K562 (cell line): ENCODE measurements around the gene EEF1AKMT4. TPM values are rescaled to one million over a fixed set of nuclear protein-coding genes. Genes with fewer than 3 reads are reported as not detected.

Source experiments
- BMI1 ChIP-seq: fragments of 150-350 bp; IDR thresholded peaks from 2 replicates; pipeline ENCODE4 v1.6.1; 2014; ENCODE audit warnings: low read length
- CTBP1 ChIP-seq: fragments of 450-650 bp; IDR thresholded peaks from 2 replicates; pipeline ENCODE4 v1.6.1; 2016; ENCODE audit warnings: borderline replicate concordance
- DEAF1 ChIP-seq: fragments of 450-650 bp; formaldehyde crosslinking; IDR thresholded peaks from 2 replicates; pipeline ENCODE4 v1.4.0; 2020; ENCODE audit warnings: mild to moderate bottlenecking, moderate library complexity
- EWSR1 ChIP-seq: fragments of 450-650 bp; IDR thresholded peaks from 2 replicates; pipeline ENCODE4 v1.6.1; 2018; ENCODE audit warnings: borderline replicate concordance, mild to moderate bottlenecking, low read depth, moderate library complexity; ENCODE audit not compliant: partially characterized antibody
- STAG1 ChIP-seq: sonication (generic); formaldehyde crosslinking; IDR thresholded peaks from 2 replicates; pipeline ENCODE4 v1.5.0; 2020; ENCODE audit warnings: missing genetic modification reagents, borderline replicate concordance
- ZNF384 ChIP-seq: IDR thresholded peaks from 2 replicates; pipeline ENCODE4 v1.6.1; 2012; ENCODE audit warnings: low read depth, low read length, improper control_type of control experiment
- polyA plus RNA-seq, 8 experiments: library from polyadenylated mRNA; depleted of rRNA in 4 of 8; stranded (reverse) in 5 of 8; unstranded in 3 of 8; fragments of >200 nt; fragmentation: Nextera tagmentation in 2 of 8; fragmentation: Illumina TruSeq in 1 of 8; extraction: Ambion mirVana in 2 of 8; extraction: Trizol in 1 of 8; gene quantifications; 2 replicates each; pipeline versions ENCODE4 v1.2.1 to v1.2.3, GENCODE V29; 2011 to 2014; ENCODE audit warnings: inconsistent platforms in 1 of 8, missing spikeins in 1 of 8
- total RNA-seq, 7 experiments: library from RNA; depleted of rRNA in 6 of 7; stranded (reverse); fragments of >200 nt in 6 of 7; fragmentation: Illumina TruSeq in 2 of 7; extraction: Trizol in 2 of 7; gene quantifications; 2 replicates each; pipeline versions ENCODE4 v1.2.1 to v1.2.3, GENCODE V29; 2011 to 2021; ENCODE audit warnings: low replicate concordance in 1 of 7
- TF ChIP-seq, protein P1 (sequence below), 2 experiments: fragments of 450-650 bp; formaldehyde crosslinking in 1 of 2; IDR thresholded peaks; 2 replicates each; pipeline versions ENCODE4 v1.4.0 to v1.6.1; 2014 to 2020; ENCODE audit warnings: mild to moderate bottlenecking in 2 of 2, borderline replicate concordance in 1 of 2, low read depth in 1 of 2

EEF1AKMT4 gene
- total and polyA plus RNA-seq, 9 of the 15 experiments (the other 6 are each of a cell fraction or from before 2014, with no cell fraction given): 10.3 to 49.4 (median 18.9) TPM

- TF ChIP-seq, protein P1, sequence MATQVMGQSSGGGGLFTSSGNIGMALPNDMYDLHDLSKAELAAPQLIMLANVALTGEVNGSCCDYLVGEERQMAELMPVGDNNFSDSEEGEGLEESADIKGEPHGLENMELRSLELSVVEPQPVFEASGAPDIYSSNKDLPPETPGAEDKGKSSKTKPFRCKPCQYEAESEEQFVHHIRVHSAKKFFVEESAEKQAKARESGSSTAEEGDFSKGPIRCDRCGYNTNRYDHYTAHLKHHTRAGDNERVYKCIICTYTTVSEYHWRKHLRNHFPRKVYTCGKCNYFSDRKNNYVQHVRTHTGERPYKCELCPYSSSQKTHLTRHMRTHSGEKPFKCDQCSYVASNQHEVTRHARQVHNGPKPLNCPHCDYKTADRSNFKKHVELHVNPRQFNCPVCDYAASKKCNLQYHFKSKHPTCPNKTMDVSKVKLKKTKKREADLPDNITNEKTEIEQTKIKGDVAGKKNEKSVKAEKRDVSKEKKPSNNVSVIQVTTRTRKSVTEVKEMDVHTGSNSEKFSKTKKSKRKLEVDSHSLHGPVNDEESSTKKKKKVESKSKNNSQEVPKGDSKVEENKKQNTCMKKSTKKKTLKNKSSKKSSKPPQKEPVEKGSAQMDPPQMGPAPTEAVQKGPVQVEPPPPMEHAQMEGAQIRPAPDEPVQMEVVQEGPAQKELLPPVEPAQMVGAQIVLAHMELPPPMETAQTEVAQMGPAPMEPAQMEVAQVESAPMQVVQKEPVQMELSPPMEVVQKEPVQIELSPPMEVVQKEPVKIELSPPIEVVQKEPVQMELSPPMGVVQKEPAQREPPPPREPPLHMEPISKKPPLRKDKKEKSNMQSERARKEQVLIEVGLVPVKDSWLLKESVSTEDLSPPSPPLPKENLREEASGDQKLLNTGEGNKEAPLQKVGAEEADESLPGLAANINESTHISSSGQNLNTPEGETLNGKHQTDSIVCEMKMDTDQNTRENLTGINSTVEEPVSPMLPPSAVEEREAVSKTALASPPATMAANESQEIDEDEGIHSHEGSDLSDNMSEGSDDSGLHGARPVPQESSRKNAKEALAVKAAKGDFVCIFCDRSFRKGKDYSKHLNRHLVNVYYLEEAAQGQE (IDR thresholded peaks at IDR 0.05; ENCODE audit: borderline replicate concordance): peak; percentile 57; the same call in 1 of the 2 replicates
- TF ChIP-seq, protein P1 (CRISPR knock-in tag; IDR thresholded peaks at IDR 0.05; ENCODE audit: low read depth): no peak
- TF ChIP-seq STAG1 (CRISPR knock-in tag) (peak; percentile 80; the same call in 1 of the 2 replicates), DEAF1 (CRISPR knock-in tag) (peak; percentile 48; the same call in 1 of the 2 replicates), EWSR1 (no peak), BMI1 (0 out of 2 replicates have a peak, but pooled peaks have one; percentile 36), ZNF384 (peak; percentile 64), CTBP1 (peak; percentile 43; the same call in 1 of the 2 replicates)
- TF ChIP-seq, all 486 proteins: peak for 14
Observed at GRCh38 chr3:184284696-184285095, 35.2 kb downstream of the EEF1AKMT4 start (continued).
